Hepatocyte (in vitro differentiated cells): ENCODE data around the gene RNASEH2A. TPM values are rescaled to one million over a fixed set of nuclear protein-coding genes. Genes with fewer than 3 reads are reported as not detected.

ENCODE experiments used
- DNase-seq: peaks from one replicate; pipeline ENCODE4 v3.0.0-alpha.2; 2016; ENCODE audit warnings: low spot score
- H2AFZ ChIP-seq: fragments of 200-600 bp; sonication (generic); 2 replicates; pipeline ENCODE4 v1.6.0; 2016; ENCODE audit warnings: antibody characterized with exemption, mild to moderate bottlenecking
- H3K27ac ChIP-seq: fragments of 200-600 bp; sonication (generic); 2 replicates; pipeline ENCODE4 v1.5.1; 2016; ENCODE audit warnings: mild to moderate bottlenecking
- H3K27me3 ChIP-seq: fragments of 200-600 bp; sonication (generic); 2 replicates; pipeline ENCODE4 v1.6.1; 2016
- H3K36me3 ChIP-seq: fragments of 200-600 bp; sonication (generic); replicated peaks from 2 replicates; pipeline ENCODE4 v1.5.1; 2016; ENCODE audit warnings: low read depth; ENCODE audit not compliant: insufficient read depth
- H3K4me1 ChIP-seq: fragments of 200-600 bp; sonication (generic); 2 replicates; pipeline ENCODE4 v1.5.1; 2016; ENCODE audit warnings: mild to moderate bottlenecking, moderate library complexity; ENCODE audit not compliant: insufficient read depth
- H3K4me2 ChIP-seq: fragments of 200-600 bp; sonication (generic); 2 replicates; pipeline ENCODE4 v1.6.0; 2016
- H3K4me3 ChIP-seq: fragments of 200-600 bp; sonication (generic); 2 replicates; pipeline ENCODE4 v1.5.1; 2016; ENCODE audit warnings: mild to moderate bottlenecking
- H3K79me2 ChIP-seq: fragments of 200-600 bp; sonication (generic); 2 replicates; pipeline ENCODE4 v1.6.0; 2017; ENCODE audit warnings: mild to moderate bottlenecking
- H3K9me2 ChIP-seq: fragments of 200-600 bp; sonication (generic); replicated peaks from 2 replicates; pipeline ENCODE4 v1.6.0; 2017; ENCODE audit warnings: mild to moderate bottlenecking; ENCODE audit not compliant: insufficient read depth
- H3K9me3 ChIP-seq: fragments of 200-600 bp; sonication (generic); 2 replicates; pipeline ENCODE4 v1.5.1; 2016; ENCODE audit warnings: low read depth, mild to moderate bottlenecking
- H4K20me1 ChIP-seq: fragments of 200-600 bp; sonication (generic); 2 replicates; pipeline ENCODE4 v1.6.0; 2016; ENCODE audit warnings: mild to moderate bottlenecking; ENCODE audit not compliant: insufficient read depth, poor library complexity, severe bottlenecking
- EZH2 ChIP-seq: fragments of 200-600 bp; sonication (generic); IDR thresholded peaks from 2 replicates; pipeline ENCODE4 v1.6.1; 2016; ENCODE audit warnings: antibody characterized with exemption, mild to moderate bottlenecking, borderline replicate concordance
- EZH2phosphoT487 ChIP-seq: fragments of 200-600 bp; sonication (generic); IDR thresholded peaks from one replicate; pipeline ENCODE4 v1.6.1; 2018; ENCODE audit warnings: antibody characterized with exemption, mild to moderate bottlenecking, low read depth, moderate library complexity; ENCODE audit not compliant: unreplicated experiment, severe bottlenecking
- WGBS: methylation state at CpG from one replicate; pipeline ENCODE4 v1.1.6; 2016; ENCODE audit warnings: low lambda C conversion rate; ENCODE audit errors: missing lambda C conversion rate; 5-methylcytosine and 5-hydroxymethylcytosine counted together
- polyA plus RNA-seq: library from polyadenylated mRNA; unstranded; fragments of >200 nt; fragmentation: Nextera tagmentation; extraction: Ambion mirVana; gene quantifications from 2 replicates; pipeline ENCODE4 v1.2.1, GENCODE V29; 2016
- total RNA-seq: library from RNA; depleted of rRNA; stranded (reverse); fragments of >200 nt; gene quantifications from 2 replicates; pipeline ENCODE4 v1.2.3, GENCODE V29; 2014
- TF ChIP-seq, protein P1 (sequence below): fragments of 200-600 bp; sonication (generic); IDR thresholded peaks from 2 replicates; pipeline ENCODE4 v1.5.1; 2016; ENCODE audit warnings: antibody characterized with exemption, mild to moderate bottlenecking; ENCODE audit not compliant: poor library complexity

Gene RNASEH2A
- total and polyA plus RNA-seq, 2 experiments from 2014 or later, result 9.3 to 25.7 TPM

GRCh38 chr19:12793290-12794195 lies 12.8 kb upstream of the RNASEH2A start:
- Histone ChIP-seq H3K9me2 (no peaks in the 10 kb centered on the region), H3K4me3 (peak overlapping the region; percentile 94), H3K9me3 (no peaks in the 10 kb centered on the region), H3K36me3 (no peaks in the 10 kb centered on the region), H3K4me1 (peaks cover 22% of the 10 kb centered on the region), H3K4me2 (peak overlapping the region; percentile 84), H3K79me2 (peaks cover 18% of the 10 kb centered on the region), H3K27me3 (no peaks in the 10 kb centered on the region), H3K27ac (peak overlapping the region; percentile 99), H2AFZ (no peak overlapping the region), H4K20me1 (peaks cover 10% of the 10 kb centered on the region)
- DNase-seq, result peak; percentile 96
- TF ChIP-seq EZH2 (no peak), EZH2phosphoT487 (no peak)
- TF ChIP-seq, protein P1, sequence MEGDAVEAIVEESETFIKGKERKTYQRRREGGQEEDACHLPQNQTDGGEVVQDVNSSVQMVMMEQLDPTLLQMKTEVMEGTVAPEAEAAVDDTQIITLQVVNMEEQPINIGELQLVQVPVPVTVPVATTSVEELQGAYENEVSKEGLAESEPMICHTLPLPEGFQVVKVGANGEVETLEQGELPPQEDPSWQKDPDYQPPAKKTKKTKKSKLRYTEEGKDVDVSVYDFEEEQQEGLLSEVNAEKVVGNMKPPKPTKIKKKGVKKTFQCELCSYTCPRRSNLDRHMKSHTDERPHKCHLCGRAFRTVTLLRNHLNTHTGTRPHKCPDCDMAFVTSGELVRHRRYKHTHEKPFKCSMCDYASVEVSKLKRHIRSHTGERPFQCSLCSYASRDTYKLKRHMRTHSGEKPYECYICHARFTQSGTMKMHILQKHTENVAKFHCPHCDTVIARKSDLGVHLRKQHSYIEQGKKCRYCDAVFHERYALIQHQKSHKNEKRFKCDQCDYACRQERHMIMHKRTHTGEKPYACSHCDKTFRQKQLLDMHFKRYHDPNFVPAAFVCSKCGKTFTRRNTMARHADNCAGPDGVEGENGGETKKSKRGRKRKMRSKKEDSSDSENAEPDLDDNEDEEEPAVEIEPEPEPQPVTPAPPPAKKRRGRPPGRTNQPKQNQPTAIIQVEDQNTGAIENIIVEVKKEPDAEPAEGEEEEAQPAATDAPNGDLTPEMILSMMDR, result no peak
- WGBS, result under 1% methylated on average over 42 of the region's 81 CpGs

DNA sequence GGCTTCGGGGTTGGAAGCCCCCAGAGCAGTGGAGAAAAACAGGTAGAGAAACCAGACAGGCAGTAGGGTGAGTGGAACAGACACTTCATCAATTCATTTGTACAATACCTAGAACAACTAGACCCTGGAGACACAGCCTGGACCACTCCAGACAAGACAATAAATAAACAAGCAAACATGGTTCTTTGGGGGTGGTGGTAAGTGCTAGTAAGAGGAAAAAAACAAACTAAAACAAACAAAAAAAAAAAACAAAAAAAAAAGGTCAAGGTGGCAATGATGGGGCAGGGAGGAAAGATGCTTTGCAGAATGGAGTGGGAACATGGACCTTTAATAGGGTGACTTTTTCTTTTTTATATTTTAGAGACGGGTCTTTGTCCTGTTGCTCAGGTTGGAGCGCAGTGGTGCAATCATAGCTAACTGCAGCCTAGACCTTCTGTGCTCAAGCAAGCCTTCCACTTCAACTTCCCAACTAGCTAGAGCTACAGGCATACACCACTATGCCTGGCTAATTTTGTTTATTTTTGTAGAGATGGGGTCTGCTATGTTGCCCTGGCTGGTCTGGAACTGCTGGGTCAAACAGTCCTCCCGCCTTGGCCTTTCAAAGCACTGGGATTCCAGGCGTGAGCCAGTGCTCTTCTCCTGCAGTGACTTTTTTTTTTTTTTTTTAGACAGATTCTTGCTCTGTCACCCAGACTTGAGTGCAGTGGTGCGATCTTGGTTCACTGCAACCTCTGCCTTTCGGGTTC lies 12.0 kb upstream of the RNASEH2A start:
- peaks cover 20% of the 10 kb centered on the region for H3K79me2 ChIP-seq
- H3K9me2 ChIP-seq, result no peaks in the 10 kb centered on the region
- H3K4me1 ChIP-seq, result peaks cover 14% of the 10 kb centered on the region
- H3K4me3 ChIP-seq, result peak overlapping the region; percentile 12
- peak overlapping the region; percentile 84 for H3K4me2 ChIP-seq
- DNase-seq, result no peak
- peak overlapping the region; percentile 99 for H3K27ac ChIP-seq
- no peaks in the 10 kb centered on the region for H3K36me3 ChIP-seq
- no peak overlapping the region for H2AFZ ChIP-seq
- WGBS, result 73% methylated on average over 7 of the region's 7 CpGs
- TF ChIP-seq, protein P1, result no peak
- TF ChIP-seq EZH2phosphoT487 (no peak), EZH2 (no peak)
- H3K9me3 ChIP-seq, result no peaks in the 10 kb centered on the region
- peaks cover 10% of the 10 kb centered on the region for H4K20me1 ChIP-seq
- no peaks in the 10 kb centered on the region for H3K27me3 ChIP-seq

GRCh38 chr19:12794971-12795381 lies 11.4 kb upstream of the RNASEH2A start:
- H3K27me3 ChIP-seq, result no peaks in the 10 kb centered on the region
- H3K4me3 ChIP-seq, result no peak overlapping the region
- H3K9me3 ChIP-seq, result no peaks in the 10 kb centered on the region
- TF ChIP-seq, protein P1, result no peak
- no peak for TF ChIP-seq EZH2phosphoT487
- no peak for TF ChIP-seq EZH2
- H3K79me2 ChIP-seq, result peaks cover 26% of the 10 kb centered on the region
- WGBS, result 85% methylated on average over 9 of the region's 9 CpGs
- DNase-seq, result no peak
- H3K4me1 ChIP-seq, result peaks cover 16% of the 10 kb centered on the region
- no peaks in the 10 kb centered on the region for H3K36me3 ChIP-seq
- peak overlapping the region; percentile 99 for H3K27ac ChIP-seq
- peaks cover 10% of the 10 kb centered on the region for H4K20me1 ChIP-seq
- no peak overlapping the region for H2AFZ ChIP-seq
- no peaks in the 10 kb centered on the region for H3K9me2 ChIP-seq
- H3K4me2 ChIP-seq, result no peak overlapping the region
